Left ventricle myocardium inferior (tissue), 1 donor: Measurements from ENCODE around the gene GGA3. TPM values are rescaled to one million over a fixed set of nuclear protein-coding genes. Genes with fewer than 3 reads are reported as not detected.

Source experiments
- DNase-seq: peaks from one replicate; pipeline ENCODE4 v3.0.0-alpha.2; 2020
- H3K27ac ChIP-seq: fragments of 200-600 bp; replicated peaks from 2 replicates; pipeline ENCODE4 v1.8.0; 2021
- H3K27me3 ChIP-seq: fragments of 200-600 bp; 2 replicates; pipeline ENCODE4 v1.8.0; 2021; ENCODE audit warnings: low read depth
- H3K36me3 ChIP-seq: fragments of 200-600 bp; 2 replicates; pipeline ENCODE4 v1.8.0; 2021
- H3K4me1 ChIP-seq: fragments of 200-600 bp; 2 replicates; pipeline ENCODE4 v1.8.0; 2021
- H3K4me3 ChIP-seq: fragments of 200-600 bp; 2 replicates; pipeline ENCODE4 v1.8.0; 2021; ENCODE audit warnings: mild to moderate bottlenecking, moderate library complexity
- H3K9me3 ChIP-seq: fragments of 200-600 bp; replicated peaks from 2 replicates; pipeline ENCODE4 v1.8.0; 2021
- CTCF ChIP-seq: fragments of 200-600 bp; IDR thresholded peaks from 2 replicates; pipeline ENCODE4 v1.8.0; 2021; ENCODE audit warnings: antibody characterized with exemption, mild to moderate bottlenecking, borderline replicate concordance
- intact Hi-C: fragments of 100-400 bp; cut with micrococcal nuclease; formaldehyde crosslinking; loops from one replicate; pipeline ENCODE4 v1.11.0; 2022
- long read RNA-seq: library from polyadenylated mRNA; unstranded; transcript quantifications from one replicate; pipeline ENCODE4 v2.0.0, GENCODE V29; 2021
- total RNA-seq: library from RNA; stranded (reverse); fragmentation: NEBNext Ultra II Directional; extraction: Animal tissue kit (Norgen Biotek cat#: 25700); gene quantifications from one replicate; pipeline ENCODE4 v1.2.1, GENCODE V29; 2021
- donor health status: DM: no; HTN: yes; CAD: no; lungs with severe emphysema.

Gene GGA3
- total RNA-seq, result 18.8 TPM
- long read RNA-seq, full-length matches to known transcripts, result 25 of 53 reads
- long read RNA-seq, partial matches to known transcripts, result 12 of 53 reads
- long read RNA-seq, other reads (novel, unspliced or antisense), result 16 of 53 reads

- Histone ChIP-seq H3K4me3 (peak within 1 kb of the TSS; percentile 93), H3K27me3 (no peaks in the 10 kb centered on the region), H3K36me3 (peaks cover 38% of the 10 kb centered on the region), H3K4me1 (peaks cover 55% of the 10 kb centered on the region), H3K9me3 (no peaks in the 10 kb centered on the region), H3K27ac (peak within 1 kb of the TSS; percentile 96)
- intact Hi-C loops, result no loop called here
- DNase-seq, result peak; percentile 97
- TF ChIP-seq CTCF, result no peak
Measured at GRCh38 chr17:75261336-75262111, at the start of gene GGA3, which contains the start of gene MRPS7. Gene GGA3, minus strand, starts transcription at chr17:75261606. Its CDS starts 19 bp downstream, at chr17:75261587. Gene MRPS7, plus strand, starts transcription at chr17:75261879. Its CDS starts 22 bp downstream, at chr17:75261901.

- no peaks in the 10 kb centered on the region for H3K27me3 ChIP-seq
- H3K9me3 ChIP-seq, result no peaks in the 10 kb centered on the region
- H3K27ac ChIP-seq, result peak overlapping the region; percentile 51
- peaks cover 3% of the 10 kb centered on the region for H3K4me1 ChIP-seq
- DNase-seq, result peak; percentile 15
- TF ChIP-seq CTCF, result no peak
- H3K4me3 ChIP-seq, result no peak overlapping the region
- intact Hi-C loops, result no loop called here
- no peaks in the 10 kb centered on the region for H3K36me3 ChIP-seq
Measured at GRCh38 chr17:75308732-75309629, 47.6 kb upstream of the GGA3 start.

GRCh38 chr17:75307957-75308731, 46.7 kb upstream of the GGA3 start:
- Histone ChIP-seq H3K27ac (no peak overlapping the region), H3K27me3 (no peaks in the 10 kb centered on the region), H3K4me1 (peaks cover 3% of the 10 kb centered on the region), H3K9me3 (no peaks in the 10 kb centered on the region), H3K4me3 (no peak overlapping the region), H3K36me3 (no peaks in the 10 kb centered on the region)
- DNase-seq, result no peak
- TF ChIP-seq CTCF, result no peak
- intact Hi-C loops, result no loop called here

GRCh38 chr17:75301502-75302206, 40.2 kb upstream of the GGA3 start:
- no peak for DNase-seq
- Histone ChIP-seq H3K4me1 (no peaks in the 10 kb centered on the region), H3K27ac (no peak overlapping the region), H3K27me3 (no peaks in the 10 kb centered on the region), H3K4me3 (no peak overlapping the region), H3K36me3 (no peaks in the 10 kb centered on the region), H3K9me3 (no peaks in the 10 kb centered on the region)
- intact Hi-C loops, result no loop called here
- no peak for TF ChIP-seq CTCF
